Endodermal cell (in vitro differentiated cells): ENCODE results near the gene NACA2. TPM values are rescaled to one million over a fixed set of nuclear protein-coding genes. Genes with fewer than 3 reads are reported as not detected.

Source experiments
- DNase-seq: peaks from one replicate; pipeline ENCODE4 v3.0.0-alpha.2; 2017
- H3K27ac ChIP-seq: 2 replicates; pipeline ENCODE4 v1.5.1; 2013; ENCODE audit warnings: mild to moderate bottlenecking, low read depth, low read length, moderate library complexity
- H3K27me3 ChIP-seq: 2 replicates; pipeline ENCODE4 v1.6.1; 2013; ENCODE audit warnings: mild to moderate bottlenecking, low read length, moderate library complexity; ENCODE audit not compliant: insufficient read depth, control insufficient read depth, poor library complexity, severe bottlenecking
- H3K36me3 ChIP-seq: 2 replicates; pipeline ENCODE4 v1.7.0; 2013; ENCODE audit warnings: mild to moderate bottlenecking, low read length, moderate library complexity; ENCODE audit not compliant: control insufficient read depth, insufficient read depth
- H3K4me1 ChIP-seq: one replicate; pipeline ENCODE4 v1.7.0; 2013; ENCODE audit warnings: low read length; ENCODE audit not compliant: control insufficient read depth, insufficient read depth
- H3K4me3 ChIP-seq: 2 replicates; pipeline ENCODE4 v1.5.1; 2013; ENCODE audit warnings: mild to moderate bottlenecking, low read length, moderate library complexity
- H3K9ac ChIP-seq: 2 replicates; pipeline ENCODE4 v1.6.1; 2013; ENCODE audit warnings: mild to moderate bottlenecking, low read length, moderate library complexity; ENCODE audit not compliant: poor library complexity, severe bottlenecking; ENCODE audit errors: extremely low read depth
- H3K9me3 ChIP-seq: 2 replicates; pipeline ENCODE4 v1.6.1; 2013; ENCODE audit warnings: mild to moderate bottlenecking, low read length, moderate library complexity; ENCODE audit not compliant: control insufficient read depth
- H3K27ac Mint-ChIP-seq: 2 replicates; pipeline ENCODE4 v1.8.0; 2020; ENCODE audit warnings: mixed read lengths
- H3K27me3 Mint-ChIP-seq: 2 replicates; pipeline ENCODE4 v1.8.0; 2021; ENCODE audit warnings: mild to moderate bottlenecking, mixed read lengths; ENCODE audit not compliant: insufficient read depth
- H3K36me3 Mint-ChIP-seq: 2 replicates; pipeline ENCODE4 v1.8.0; 2020; ENCODE audit warnings: low read depth, mixed read lengths
- H3K4me1 Mint-ChIP-seq: 2 replicates; pipeline ENCODE4 v1.8.0; 2020; ENCODE audit warnings: mixed read lengths
- H3K4me3 Mint-ChIP-seq: 2 replicates; pipeline ENCODE4 v1.8.0; 2020; ENCODE audit warnings: mild to moderate bottlenecking, moderate library complexity, mixed read lengths
- H3K9me3 Mint-ChIP-seq: 2 replicates; pipeline ENCODE4 v1.8.0; 2020; ENCODE audit warnings: mild to moderate bottlenecking, mixed read lengths
- WGBS, 2 experiments: methylation state at CpG; one replicate each; pipeline versions ENCODE4 v1.1.5 to v1.1.7; 2013; ENCODE audit warnings: missing lambda C conversion rate in 2 of 2, mixed read lengths in 1 of 2; ENCODE audit not compliant: insufficient coverage in 1 of 2, insufficient read length in 1 of 2; 5-methylcytosine and 5-hydroxymethylcytosine counted together
- total RNA-seq, 2 donors: library from RNA; stranded (reverse); fragmentation: NEBNext Ultra II Directional in 1 of 2; extraction: Animal tissue kit (Norgen Biotek cat#: 25700) in 1 of 2; gene quantifications; 2 replicates in 1 of 2; 3 replicates in 1 of 2; pipeline ENCODE4 v1.2.1, GENCODE V29; 2021
- TF ChIP-seq, protein P1 (sequence below): fragments of 200-600 bp; sonication (generic); conservative IDR thresholded peaks from 2 replicates; pipeline ENCODE4 v1.5.0; 2021; ENCODE audit warnings: antibody characterized with exemption, mild to moderate bottlenecking

NACA2 gene
- total RNA-seq, 2 donors from 2014 or later, result not detected

GRCh38 chr17:61583660-61584264, 7.3 kb downstream of the NACA2 start:
- H3K4me1 Mint-ChIP-seq, result no peaks in the 10 kb centered on the region
- H3K27ac Mint-ChIP-seq, result no peak overlapping the region
- H3K9ac ChIP-seq, result no peak overlapping the region
- TF ChIP-seq, protein P1, sequence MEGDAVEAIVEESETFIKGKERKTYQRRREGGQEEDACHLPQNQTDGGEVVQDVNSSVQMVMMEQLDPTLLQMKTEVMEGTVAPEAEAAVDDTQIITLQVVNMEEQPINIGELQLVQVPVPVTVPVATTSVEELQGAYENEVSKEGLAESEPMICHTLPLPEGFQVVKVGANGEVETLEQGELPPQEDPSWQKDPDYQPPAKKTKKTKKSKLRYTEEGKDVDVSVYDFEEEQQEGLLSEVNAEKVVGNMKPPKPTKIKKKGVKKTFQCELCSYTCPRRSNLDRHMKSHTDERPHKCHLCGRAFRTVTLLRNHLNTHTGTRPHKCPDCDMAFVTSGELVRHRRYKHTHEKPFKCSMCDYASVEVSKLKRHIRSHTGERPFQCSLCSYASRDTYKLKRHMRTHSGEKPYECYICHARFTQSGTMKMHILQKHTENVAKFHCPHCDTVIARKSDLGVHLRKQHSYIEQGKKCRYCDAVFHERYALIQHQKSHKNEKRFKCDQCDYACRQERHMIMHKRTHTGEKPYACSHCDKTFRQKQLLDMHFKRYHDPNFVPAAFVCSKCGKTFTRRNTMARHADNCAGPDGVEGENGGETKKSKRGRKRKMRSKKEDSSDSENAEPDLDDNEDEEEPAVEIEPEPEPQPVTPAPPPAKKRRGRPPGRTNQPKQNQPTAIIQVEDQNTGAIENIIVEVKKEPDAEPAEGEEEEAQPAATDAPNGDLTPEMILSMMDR, result no peak
- 93 to 96% methylated on average over 3 to 4 of the region's 4 CpGs for whole genome bisulfite sequencing, 2 experiments
- H3K4me1 ChIP-seq, result no peaks in the 10 kb centered on the region
- no peak for DNase-seq
- no peaks in the 10 kb centered on the region for H3K27me3 Mint-ChIP-seq
- no peaks in the 10 kb centered on the region for H3K36me3 Mint-ChIP-seq
- H3K9me3 Mint-ChIP-seq, result no peaks in the 10 kb centered on the region
- H3K4me3 ChIP-seq, result no peak overlapping the region
- H3K36me3 ChIP-seq, result no peaks in the 10 kb centered on the region
- no peaks in the 10 kb centered on the region for H3K27me3 ChIP-seq
- no peak overlapping the region for H3K4me3 Mint-ChIP-seq
- H3K9me3 ChIP-seq, result no peaks in the 10 kb centered on the region
- no peak overlapping the region for H3K27ac ChIP-seq

GRCh38 chr17:61583242-61583641, 7.8 kb downstream of the NACA2 start:
- TF ChIP-seq, protein P1, result peak; percentile 39
- no peaks in the 10 kb centered on the region for H3K9me3 ChIP-seq
- Mint-ChIP-seq H3K4me3 (no peak overlapping the region), H3K27ac (no peak overlapping the region), H3K36me3 (no peaks in the 10 kb centered on the region), H3K9me3 (no peaks in the 10 kb centered on the region), H3K27me3 (no peaks in the 10 kb centered on the region), H3K4me1 (no peaks in the 10 kb centered on the region)
- no peak for DNase-seq
- H3K36me3 ChIP-seq, result no peaks in the 10 kb centered on the region
- H3K9ac ChIP-seq, result no peak overlapping the region
- H3K27ac ChIP-seq, result no peak overlapping the region
- H3K4me1 ChIP-seq, result no peaks in the 10 kb centered on the region
- H3K4me3 ChIP-seq, result no peak overlapping the region
- WGBS, 2 experiments, result 83 to 89% methylated on average over 2 to 3 of the region's 3 CpGs
- no peaks in the 10 kb centered on the region for H3K27me3 ChIP-seq

GRCh38 chr17:61582593-61582992, 8.4 kb downstream of the NACA2 start:
- Mint-ChIP-seq H3K27me3 (no peaks in the 10 kb centered on the region), H3K4me1 (no peaks in the 10 kb centered on the region), H3K4me3 (no peak overlapping the region), H3K27ac (no peak overlapping the region), H3K36me3 (no peaks in the 10 kb centered on the region), H3K9me3 (no peaks in the 10 kb centered on the region)
- no peaks in the 10 kb centered on the region for H3K4me1 ChIP-seq
- no peak overlapping the region for H3K4me3 ChIP-seq
- H3K27me3 ChIP-seq, result no peaks in the 10 kb centered on the region
- H3K9ac ChIP-seq, result no peak overlapping the region
- no peaks in the 10 kb centered on the region for H3K9me3 ChIP-seq
- H3K27ac ChIP-seq, result no peak overlapping the region
- TF ChIP-seq, protein P1, result no peak
- no peak for DNase-seq
- H3K36me3 ChIP-seq, result no peaks in the 10 kb centered on the region
